ENCODE measurements around the gene ASS1. TPM values are rescaled to one million over a fixed set of nuclear protein-coding genes. Genes with fewer than 3 reads are reported as not detected.
"Not testable (repeated sequence)": the region's sequence is repeated elsewhere in the genome, so short reads cannot be mapped to it uniquely, and the experiment has no call there.

The ASS1 gene
- 65.5 TPM for total RNA-seq
- long read RNA-seq, transcript ASS1-203 (16 exons, 1,548 nt) = minor isoform, 5 of 102 reads
- long read RNA-seq, transcript ASS1-201 (15 exons, 1,564 nt) = major isoform, 74 of 102 reads
- long read RNA-seq, partial matches to known transcripts = 5 of 102 reads
- long read RNA-seq, other reads (novel, unspliced or antisense) = 18 of 102 reads

DNA sequence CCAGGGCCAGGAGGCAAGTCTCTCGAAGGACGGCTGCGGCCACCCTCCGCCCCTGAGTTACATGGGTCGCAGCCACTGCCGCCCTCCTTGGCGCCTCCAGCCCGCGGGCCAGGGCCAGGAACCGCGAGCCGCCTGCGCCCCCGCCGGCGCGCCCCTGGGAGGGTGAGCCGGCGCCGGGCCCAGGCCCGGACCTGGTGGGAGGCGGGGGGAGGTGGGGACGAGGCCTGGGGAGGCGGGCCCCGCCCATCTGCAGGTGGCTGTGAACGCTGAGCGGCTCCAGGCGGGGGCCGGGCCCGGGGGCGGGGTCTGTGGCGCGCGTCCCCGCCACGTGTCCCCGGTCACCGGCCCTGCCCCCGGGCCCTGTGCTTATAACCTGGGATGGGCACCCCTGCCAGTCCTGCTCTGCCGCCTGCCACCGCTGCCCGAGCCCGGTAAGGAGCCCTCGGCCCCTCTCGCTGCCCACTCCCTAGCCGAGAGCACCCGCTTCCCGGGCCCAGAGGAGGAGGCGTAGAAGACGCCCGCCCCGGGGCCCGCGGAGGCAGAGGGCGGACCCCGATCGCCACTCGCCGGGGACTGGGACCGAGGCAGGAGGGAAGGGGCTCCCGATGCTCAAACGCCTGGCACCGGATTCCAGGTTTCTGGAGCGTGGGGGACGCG, at the start of gene ASS1:
Gene ASS1, plus strand, starts transcription at position 397 of the 657 bp plus-strand sequence. CDS start 7,268 bp downstream, outside the sequence.
- DNase-seq = peak; percentile 88
- intact Hi-C loops (cut with micrococcal nuclease) = no loop called here
- peak; percentile 78 for ATAC-seq

DNA sequence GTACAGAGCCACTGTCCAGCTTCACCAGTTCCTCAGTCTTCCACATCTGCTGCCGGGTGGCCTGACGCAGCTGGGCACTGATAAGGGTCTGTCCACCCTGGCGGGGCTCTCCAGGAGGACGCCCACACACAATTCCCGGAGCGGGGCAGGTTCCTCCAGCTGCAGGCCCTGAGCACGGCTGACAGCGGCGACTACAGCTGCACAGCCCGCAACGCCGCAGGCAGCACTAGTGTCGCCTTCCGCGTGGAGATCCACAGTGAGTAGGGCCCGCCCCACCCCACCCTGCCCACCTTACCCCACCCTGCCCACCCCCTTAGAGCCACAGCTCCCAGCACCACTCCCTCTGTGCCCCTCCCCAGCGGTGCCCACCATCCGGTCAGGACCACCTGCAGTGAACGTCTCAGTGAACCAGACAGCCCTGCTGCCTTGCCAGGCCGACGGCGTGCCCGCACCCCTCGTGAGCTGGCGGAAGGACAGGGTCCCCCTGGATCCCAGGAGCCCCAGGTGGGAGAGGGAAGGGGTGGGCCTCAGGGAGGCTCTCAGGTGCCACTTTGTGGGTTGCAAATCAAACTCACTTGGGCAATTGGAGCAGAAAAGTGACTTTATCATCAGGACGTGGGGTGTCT, 48.8 kb upstream of the ASS1 start:
- no peak for ATAC-seq
- intact Hi-C loops (cut with micrococcal nuclease) = no loop called here

DNA sequence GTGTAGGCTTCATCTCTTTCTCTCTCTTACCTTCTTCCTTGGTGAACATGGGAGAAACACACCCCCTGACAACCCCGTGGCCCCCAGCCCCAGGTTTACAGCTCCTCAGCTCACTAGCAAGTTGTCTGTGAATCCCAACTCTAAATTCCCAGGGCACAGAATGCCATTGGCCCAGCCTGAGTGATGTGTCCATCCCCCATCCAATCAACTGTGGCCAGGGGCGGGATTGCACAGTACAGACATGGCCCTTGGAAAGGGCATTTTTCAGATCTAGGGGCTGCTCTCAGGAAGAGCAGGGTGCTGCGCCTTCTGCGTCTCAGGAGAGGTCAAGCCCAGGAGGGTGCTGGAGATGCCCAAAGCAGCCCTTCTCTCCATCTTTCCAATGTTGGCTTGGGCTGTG, 48.2 kb upstream of the ASS1 start:
- no peak for DNase-seq
- intact Hi-C loops (cut with micrococcal nuclease) = no loop called here
- no peak for ATAC-seq

More for the DNA sequence above, 48.8 kb upstream of the ASS1 start:
- DNase-seq = no peak

DNA sequence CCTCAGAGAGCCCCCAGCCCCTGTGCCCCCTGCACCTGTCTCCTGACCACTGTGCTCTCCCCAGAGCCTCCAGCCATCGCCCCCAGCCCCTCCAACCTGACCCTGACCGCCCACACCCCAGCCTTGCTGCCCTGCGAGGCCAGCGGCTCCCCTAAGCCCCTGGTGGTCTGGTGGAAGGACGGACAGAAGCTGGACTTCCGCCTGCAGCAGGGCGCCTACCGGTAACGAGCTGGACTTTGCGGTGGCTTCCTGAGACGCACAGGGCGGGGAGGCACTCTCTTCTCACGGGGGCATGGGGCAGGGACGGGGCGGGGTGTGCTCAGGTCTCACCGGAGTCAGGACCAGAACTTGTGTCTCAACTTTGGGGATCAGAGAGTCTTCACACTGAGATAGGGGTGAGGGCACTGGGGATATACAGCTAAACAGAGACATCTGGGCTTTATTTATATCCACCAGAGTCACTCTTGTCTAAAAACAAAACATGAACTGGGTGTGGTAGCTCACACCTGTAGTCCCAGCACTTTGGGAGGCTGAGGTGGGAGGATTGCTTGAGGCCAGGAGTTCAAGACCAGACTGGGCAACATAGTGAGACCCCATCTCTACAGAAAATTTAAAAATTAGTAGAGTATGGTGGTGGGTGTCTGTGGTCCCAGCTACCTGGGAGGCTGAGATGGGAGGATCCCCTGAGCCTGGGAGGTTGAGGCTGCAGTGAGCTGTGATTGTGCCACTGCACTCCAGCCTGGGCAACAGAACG, 46.1 kb upstream of the ASS1 start:
- DNase-seq = no peak

GRCh38 chr9:130399768-130400167, 45.0 kb upstream of the ASS1 start:
- intact Hi-C loops (cut with micrococcal nuclease) = no loop called here
- no peak for DNase-seq
- no peak for ATAC-seq

More for the DNA sequence above, 46.1 kb upstream of the ASS1 start:
- no peak for ATAC-seq
- intact Hi-C loops (cut with micrococcal nuclease) = no loop called here

GRCh38 chr9:130400870-130401269, 43.9 kb upstream of the ASS1 start:
- DNase-seq = no peak
- intact Hi-C loops (cut with micrococcal nuclease) = no loop called here
- ATAC-seq = no peak

GRCh38 chr9:130401742-130402141, 43.0 kb upstream of the ASS1 start:
- intact Hi-C loops (cut with micrococcal nuclease); ATAC-seq: not testable (repeated sequence)

GRCh38 chr9:130402243-130402642, 42.5 kb upstream of the ASS1 start:
- DNase-seq = no peak
- no peak for ATAC-seq
- intact Hi-C loops (cut with micrococcal nuclease) = no loop called here

More at GRCh38 chr9:130401742-130402141, 43.0 kb upstream of the ASS1 start:
- DNase-seq = not testable (repeated sequence)

DNA sequence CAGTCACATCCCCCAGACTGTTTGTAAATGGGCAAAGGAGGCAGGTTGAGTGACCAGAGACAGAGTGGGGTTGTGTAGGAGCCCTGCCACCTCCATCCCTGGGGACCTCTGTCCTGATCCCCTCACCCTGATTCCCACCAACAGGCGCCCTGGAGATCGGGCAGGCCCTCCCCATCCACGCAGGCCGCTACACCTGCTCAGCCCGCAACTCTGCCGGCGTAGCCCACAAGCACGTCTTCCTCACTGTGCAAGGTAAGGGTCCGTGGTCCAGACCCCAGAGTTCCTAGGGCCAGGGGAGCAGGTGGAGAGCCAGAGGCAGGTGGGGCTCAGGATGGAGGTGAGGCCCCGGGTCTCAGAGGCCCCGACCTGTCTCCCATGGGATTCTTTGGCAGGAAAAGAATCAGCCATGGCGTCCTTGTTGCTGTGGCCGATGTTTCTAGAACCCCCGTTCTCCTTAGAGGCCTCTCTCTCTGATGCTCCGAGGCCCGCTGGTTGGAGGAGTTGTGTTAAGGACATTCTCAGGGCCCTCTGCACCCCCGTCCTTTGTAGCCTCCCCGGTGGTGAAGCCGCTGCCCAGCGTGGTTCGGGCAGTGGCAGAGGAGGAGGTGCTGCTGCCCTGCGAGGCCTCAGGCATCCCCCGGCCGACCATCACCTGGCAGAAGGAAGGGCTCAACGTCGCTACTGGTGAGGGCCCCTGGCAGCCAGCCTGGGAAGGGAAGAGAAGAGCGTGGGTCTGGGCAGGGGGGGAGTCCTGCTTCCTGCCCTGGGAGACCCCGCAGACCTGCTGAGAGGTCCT, 41.9 kb upstream of the ASS1 start:
- intact Hi-C loops (cut with micrococcal nuclease) = no loop called here
- ATAC-seq = no peak
- DNase-seq = no peak

GRCh38 chr9:130405657-130406257, 39.0 kb upstream of the ASS1 start:
- no peak for DNase-seq
- intact Hi-C loops (cut with micrococcal nuclease) = no loop called here
- no peak for ATAC-seq

DNA sequence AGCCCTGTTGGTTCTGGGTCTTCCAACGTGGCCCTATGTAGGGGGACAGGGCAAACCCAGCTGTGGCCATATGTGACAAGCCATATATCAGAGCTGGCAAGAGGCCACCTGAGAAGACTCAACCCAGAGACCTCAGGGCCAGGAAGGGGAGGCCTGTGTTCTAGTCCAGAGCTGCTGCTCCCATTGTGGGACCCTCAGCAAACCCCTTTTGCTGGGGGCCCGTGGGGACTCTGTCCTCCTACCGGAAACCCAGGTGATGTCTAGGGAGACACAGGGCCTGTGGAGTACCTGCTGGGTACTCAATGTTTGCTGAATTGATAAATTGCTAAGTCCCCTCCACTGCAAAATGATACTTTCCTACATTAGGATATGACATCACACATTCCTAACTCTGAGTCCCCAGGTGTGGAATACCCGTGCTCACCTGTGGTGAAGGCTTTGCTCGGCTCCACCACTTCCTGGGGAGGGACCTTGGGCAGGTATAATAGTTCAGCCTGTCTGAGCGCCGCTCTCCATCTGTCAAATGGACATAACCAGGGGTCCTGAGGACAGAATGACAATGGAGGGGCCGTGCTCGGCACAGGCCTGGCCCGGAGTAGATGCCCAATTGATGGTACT, 38.4 kb upstream of the ASS1 start:
- no peak for DNase-seq
- ATAC-seq = no peak
- intact Hi-C loops (cut with micrococcal nuclease) = no loop called here

DNA sequence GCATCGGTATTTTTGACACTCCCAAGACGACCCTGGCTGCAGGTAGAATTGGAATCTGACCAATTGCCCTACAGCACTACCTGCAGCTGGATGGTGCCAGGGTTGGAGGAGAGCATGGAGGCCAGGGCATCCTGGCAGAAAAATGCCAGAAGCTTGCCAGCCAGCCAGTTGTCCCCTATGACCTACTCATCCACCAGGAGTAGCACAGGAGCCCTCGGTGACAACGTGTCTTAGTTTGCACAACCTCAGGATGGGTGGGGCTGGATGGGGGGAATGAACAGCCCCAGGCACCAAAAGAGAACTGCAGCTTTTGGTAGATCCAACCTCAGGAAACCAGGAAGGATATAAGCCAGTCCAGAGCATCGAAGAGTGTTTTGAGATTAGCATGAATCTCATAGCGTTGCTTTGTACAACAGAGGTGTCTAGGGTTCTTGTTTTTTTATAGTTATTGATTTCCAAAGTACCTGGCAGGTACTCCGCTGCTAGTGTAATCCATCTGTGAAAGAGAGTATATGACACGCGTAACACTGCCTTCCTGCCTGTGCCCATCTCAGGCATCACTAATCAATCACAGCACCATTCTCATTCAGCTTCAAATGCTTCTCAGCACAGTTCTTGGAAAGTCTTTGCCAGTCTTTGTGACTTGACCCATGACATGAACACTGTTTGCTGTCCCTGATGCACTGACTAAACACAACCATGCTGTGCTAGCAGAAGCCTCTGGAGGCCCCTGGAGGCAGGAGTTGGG, 36.7 kb upstream of the ASS1 start:
- ATAC-seq = peak; percentile 30
- intact Hi-C loops (cut with micrococcal nuclease) = no loop called here
- DNase-seq = no peak

DNA sequence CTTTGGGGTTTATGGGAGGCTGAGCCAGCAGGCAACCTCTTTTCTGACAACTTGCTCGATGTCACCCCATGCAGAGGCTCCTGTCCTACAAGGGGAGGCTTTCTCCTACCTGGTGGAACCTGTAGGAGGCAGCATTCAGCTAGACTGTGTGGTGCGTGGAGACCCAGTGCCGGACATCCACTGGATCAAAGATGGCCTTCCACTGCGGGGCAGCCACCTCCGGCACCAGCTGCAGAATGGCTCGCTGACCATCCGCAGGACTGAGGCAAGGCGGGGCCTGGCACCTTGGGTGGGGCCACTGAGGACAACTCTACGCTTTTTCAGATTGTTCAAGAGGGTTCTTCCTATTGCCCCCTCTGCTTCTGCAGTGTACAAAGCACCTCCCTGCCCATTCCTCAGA, 36.1 kb upstream of the ASS1 start:
- intact Hi-C loops (cut with micrococcal nuclease) = no loop called here
- DNase-seq = no peak
- no peak for ATAC-seq

- ATAC-seq = no peak
- intact Hi-C loops (cut with micrococcal nuclease) = no loop called here
- no peak for DNase-seq
Measured at GRCh38 chr9:130409246-130409645, 35.5 kb upstream of the ASS1 start.

GRCh38 chr9:130410443-130410842, 34.3 kb upstream of the ASS1 start:
- ATAC-seq (no peak), DNase-seq (no peak)
- intact Hi-C loops (cut with micrococcal nuclease) = no loop called here

GRCh38 chr9:130411566-130411915, 33.2 kb upstream of the ASS1 start:
- ATAC-seq (no peak), DNase-seq (no peak)
- intact Hi-C loops (cut with micrococcal nuclease) = no loop called here

GRCh38 chr9:130414081-130414731, 30.6 kb upstream of the ASS1 start:
- ATAC-seq = no peak
- intact Hi-C loops (cut with micrococcal nuclease) = no loop called here
- no peak for DNase-seq

Measured in left ventricle myocardium superior (tissue), 1 donor.